ENCODE data around the gene MEIS3.
"Not testable (repeated sequence)": the region's sequence is repeated elsewhere in the genome, so short reads cannot be mapped to it uniquely, and the experiment has no call there.

GRCh38 chr19:47388721-47389120 is 30.6 kb downstream of the MEIS3 start:
- TF ChIP-seq ZNF274 (IDR thresholded peaks at IDR 0.05; ENCODE audit: low read depth, low read length); CTCF (IDR thresholded peaks at IDR 0.05 in 2 of 3, conservative IDR thresholded peaks at IDR 0.05 in 1 of 3; ENCODE audit: borderline replicate concordance in 1 of 3, insufficient read depth in 1 of 3, low read depth in 2 of 3, low read length in 2 of 3); ZBTB33 (IDR thresholded peaks at IDR 0.05; ENCODE audit: extremely low read depth, insufficient replicate concordance, low read length); FOSL1 (IDR thresholded peaks at IDR 0.05; ENCODE audit: low read depth): not testable (repeated sequence)
